Measurements from ENCODE around the gene LEP. TPM values are rescaled to one million over a fixed set of nuclear protein-coding genes. Genes with fewer than 3 reads are reported as not detected.

LEP gene
- total and polyA plus RNA-seq, 2 of the 8 experiments (the other 6 are each of a cell fraction or from before 2014, with no cell fraction given): not detected

DNA sequence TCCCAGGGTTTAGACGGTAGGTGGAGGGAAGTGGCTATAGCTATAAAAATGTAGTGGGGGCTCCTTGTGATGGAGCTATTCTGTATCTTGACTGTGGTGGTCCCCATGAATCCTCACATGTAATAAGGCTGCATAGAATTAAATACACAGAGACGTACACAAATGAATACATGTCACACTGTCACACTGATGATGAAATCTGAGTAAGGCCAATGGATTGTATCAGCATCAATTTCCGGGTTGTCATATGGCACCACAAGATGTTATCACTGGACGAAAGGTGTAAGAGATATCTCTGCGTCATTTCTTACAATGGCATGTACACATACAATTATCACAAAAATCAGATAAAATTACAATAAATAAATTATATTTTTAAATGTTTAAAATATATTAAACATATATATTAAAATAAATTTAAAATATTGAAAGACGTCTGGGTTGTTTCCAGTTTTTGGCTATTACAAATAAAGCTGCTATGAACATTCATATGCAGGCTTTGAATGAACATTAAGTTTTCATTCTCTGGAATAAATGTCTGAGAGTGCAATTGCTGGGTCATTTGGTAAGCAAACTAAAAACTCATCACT lies 38.1 kb downstream of the LEP start:
- TF ChIP-seq SP1 (IDR thresholded peaks at IDR 0.05; ENCODE audit: low read depth, low read length) (no peak), TAF1 (IDR thresholded peaks at IDR 0.05; ENCODE audit: low read depth, low read length) (no peak), ASH2L (IDR thresholded peaks at IDR 0.05; ENCODE audit: low read length) (no peak), RFX5 (IDR thresholded peaks at IDR 0.05; ENCODE audit: borderline replicate concordance, low read depth, low read length) (no peak), NRF1 (IDR thresholded peaks at IDR 0.05; ENCODE audit: low read depth, low read length) (no peak), TEAD4 (IDR thresholded peaks at IDR 0.05; ENCODE audit: low read depth, low read length) (no peak), TCF12 (IDR thresholded peaks at IDR 0.05; ENCODE audit: low read depth, low read length) (no peak), ZNF274 (IDR thresholded peaks at IDR 0.05; ENCODE audit: borderline replicate concordance, extremely low read depth, low read length) (no peak), TBP (IDR thresholded peaks at IDR 0.05; ENCODE audit: low read depth, low read length) (no peak), CTBP2 (IDR thresholded peaks at IDR 0.05; ENCODE audit: borderline replicate concordance, insufficient read depth, insufficient read length, low read length) (no peak), SUZ12 (IDR thresholded peaks at IDR 0.05; ENCODE audit: low read length) (no peak), HDAC6 (IDR thresholded peaks at IDR 0.05; ENCODE audit: low read depth, low read length) (no peak), RNF2 (IDR thresholded peaks at IDR 0.05; ENCODE audit: borderline replicate concordance, low read depth, low read length, missing control alignments, poor library complexity, severe bottlenecking) (no peak)
- TF ChIP-seq, protein P1, sequence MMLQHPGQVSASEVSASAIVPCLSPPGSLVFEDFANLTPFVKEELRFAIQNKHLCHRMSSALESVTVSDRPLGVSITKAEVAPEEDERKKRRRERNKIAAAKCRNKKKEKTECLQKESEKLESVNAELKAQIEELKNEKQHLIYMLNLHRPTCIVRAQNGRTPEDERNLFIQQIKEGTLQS (IDR thresholded peaks at IDR 0.05; ENCODE audit: insufficient read depth, low read depth, low read length): no peak
- Histone ChIP-seq H3K9ac (replicated peaks in 1 of 4; ENCODE audit: extremely low read depth in 1 of 4, low read depth in 3 of 4, low read length in 3 of 4) (no peak overlapping the region), H2BK15ac (ENCODE audit: low read length) (no peak overlapping the region), H4K20me1 (replicated peaks in 1 of 2; ENCODE audit: control insufficient read depth in 1 of 2, insufficient read depth in 2 of 2, low read length in 2 of 2) (no peaks in the 10 kb centered on the region), H3K4ac (replicated peaks; ENCODE audit: insufficient read length, low read depth, low read length) (no peak overlapping the region), H3K4me3 (ENCODE audit: extremely low read depth in 1 of 4, insufficient read depth in 2 of 4, low read depth in 3 of 4, low read length in 4 of 4) (no peak overlapping the region), H3K36me3 (ENCODE audit: control insufficient read depth in 2 of 4, insufficient read depth in 4 of 4, low read length in 3 of 4) (no peaks in the 10 kb centered on the region), H3K4me2 (ENCODE audit: insufficient read depth in 1 of 2, low read depth in 2 of 2, low read length in 2 of 2) (no peak overlapping the region), H4K5ac (ENCODE audit: insufficient read length, low read depth, low read length) (no peak overlapping the region), H4K91ac (replicated peaks; ENCODE audit: insufficient read length, low read length) (no peak overlapping the region), H4K8ac (ENCODE audit: extremely low read depth, insufficient read depth, low read length) (no peak overlapping the region), H2AFZ (ENCODE audit: low read length) (no peak overlapping the region), H3K18ac (ENCODE audit: extremely low read depth, low read length) (no peak overlapping the region), H2BK12ac (ENCODE audit: low read depth, low read length) (no peak overlapping the region), H3K27me3 (replicated peaks in 1 of 4; ENCODE audit: control insufficient read depth in 3 of 4, extremely low read depth in 1 of 4, insufficient read depth in 3 of 4, low read length in 3 of 4) (peaks cover 0 to 4% (median 0%) of the 10 kb centered on the region in 4 experiments; a peak in 1 of 7 replicates), H2BK20ac (ENCODE audit: low read length) (no peak overlapping the region), H2AK5ac (ENCODE audit: low read depth, low read length) (no peak overlapping the region), H3K14ac (ENCODE audit: insufficient read length) (no peak overlapping the region), H3K9me3 (ENCODE audit: insufficient read depth in 2 of 2, low read depth in 1 of 2, low read length in 1 of 2) (peaks cover 0 to 4% of the 10 kb centered on the region in 2 experiments; a peak in 1 of 4 replicates), H3K23ac (ENCODE audit: insufficient read length) (no peak overlapping the region), H2BK5ac (ENCODE audit: low read depth, low read length) (no peak overlapping the region), H3K79me1 (ENCODE audit: low read depth, low read length) (no peaks in the 10 kb centered on the region), H3K79me2 (ENCODE audit: control insufficient read depth in 1 of 2, insufficient read depth in 2 of 2, low read length in 2 of 2) (no peaks in the 10 kb centered on the region), H3K23me2 (ENCODE audit: low read depth, low read length) (no peaks in the 10 kb centered on the region), H3K56ac (replicated peaks; ENCODE audit: insufficient read length, low read depth, low read length) (no peak overlapping the region), H2BK120ac (replicated peaks; ENCODE audit: low read depth, low read length) (no peak overlapping the region), H3K4me1 (replicated peaks in 1 of 4; ENCODE audit: control insufficient read depth in 3 of 4, insufficient read depth in 4 of 4, low read length in 3 of 4) (no peaks in the 10 kb centered on the region), H3K27ac (ENCODE audit: low read depth, low read length) (no peak overlapping the region)
- FAIRE-seq: no peak
- WGBS, 2 experiments (ENCODE audit: extremely low coverage in 1 of 2, insufficient coverage in 1 of 2, insufficient read length in 1 of 2, insufficient replicate concordance in 2 of 2, low coverage in 1 of 2, low lambda C conversion rate in 2 of 2, missing lambda C conversion rate in 1 of 2): 90% methylated on average over 6 of the region's 6 CpGs; no CpG with 5 or more reads in 1 of the 2 experiments
- POLR2A ChIA-PET (ENCODE audit: partially characterized antibody): no interaction called here
- DNase-seq (ENCODE audit: low read depth in 1 of 2, low spot score in 2 of 2): no peak
- CTCF ChIA-PET (ENCODE audit: partially characterized antibody): no interaction called here
